ENCODE data around the gene FAM32A. TPM values are rescaled to one million over a fixed set of nuclear protein-coding genes. Genes with fewer than 3 reads are reported as not detected.

The FAM32A gene
- polyA plus RNA-seq, 1 experiment = 156 TPM

GRCh38 chr19:16188521-16188920 lies 3.3 kb downstream of the FAM32A start:
- Histone ChIP-seq H3K36me3 (ENCODE audit: control insufficient read depth, insufficient read depth, low read length) (peaks cover 18% of the 10 kb centered on the region), H3K27me3 (ENCODE audit: control insufficient read depth, insufficient read depth, low read length) (no peaks in the 10 kb centered on the region), H3K4me3 (ENCODE audit: low read depth, low read length) (no peak overlapping the region)
- DNase-seq (ENCODE audit: low read depth) = no peak
- ChIA-PET POLR2A (interaction anchor here (0.6 kb wide), 1 partner anchor 9 kb away, joined by 3 read pairs; the partner anchor contains the start of gene AP1M1), CTCF (interaction anchor here (5.3 kb wide), 1 partner anchor 147 kb away, joined by 48 read pairs; no protein-coding TSS in a partner anchor)
- no peak for TF ChIP-seq CTCF (IDR thresholded peaks at IDR 0.05; ENCODE audit: insufficient read depth, low read depth, low read length)

GRCh38 chr19:16190198-16190597 lies 5.0 kb downstream of the FAM32A start:
- POLR2A ChIA-PET = no interaction called here

GRCh38 chr19:16190736-16191135 lies 5.5 kb downstream of the FAM32A start:
- no peak for DNase-seq (ENCODE audit: low read depth)
- no peak for TF ChIP-seq CTCF (IDR thresholded peaks at IDR 0.05; ENCODE audit: insufficient read depth, low read depth, low read length)
- Histone ChIP-seq H3K4me3 (ENCODE audit: low read depth, low read length) (no peak overlapping the region), H3K27me3 (ENCODE audit: control insufficient read depth, insufficient read depth, low read length) (no peaks in the 10 kb centered on the region), H3K36me3 (ENCODE audit: control insufficient read depth, insufficient read depth, low read length) (peaks cover 18% of the 10 kb centered on the region)
- POLR2A ChIA-PET = no interaction called here
- CTCF ChIA-PET = no interaction called here

More at GRCh38 chr19:16190198-16190597, 5.0 kb downstream of the FAM32A start:
- Histone ChIP-seq H3K27me3 (ENCODE audit: control insufficient read depth, insufficient read depth, low read length) (no peaks in the 10 kb centered on the region), H3K36me3 (ENCODE audit: control insufficient read depth, insufficient read depth, low read length) (peaks cover 18% of the 10 kb centered on the region), H3K4me3 (ENCODE audit: low read depth, low read length) (no peak overlapping the region)
- CTCF ChIA-PET = interaction anchor here (1.4 kb wide), 1 partner anchor 9 kb away, joined by 4 read pairs; no protein-coding TSS in a partner anchor
- DNase-seq (ENCODE audit: low read depth) = no peak
- no peak for TF ChIP-seq CTCF (IDR thresholded peaks at IDR 0.05; ENCODE audit: insufficient read depth, low read depth, low read length)

GRCh38 chr19:16191216-16191908 lies 6.2 kb downstream of the FAM32A start:
- H3K36me3 ChIP-seq (ENCODE audit: control insufficient read depth, insufficient read depth, low read length) = peaks cover 18% of the 10 kb centered on the region
- CTCF ChIA-PET = no interaction called here
- POLR2A ChIA-PET = no interaction called here
- H3K4me3 ChIP-seq (ENCODE audit: low read depth, low read length) = no peak overlapping the region
- no peaks in the 10 kb centered on the region for H3K27me3 ChIP-seq (ENCODE audit: control insufficient read depth, insufficient read depth, low read length)
- DNase-seq (ENCODE audit: low read depth) = no peak
- TF ChIP-seq CTCF (IDR thresholded peaks at IDR 0.05; ENCODE audit: insufficient read depth, low read depth, low read length) = no peak

- Histone ChIP-seq H3K36me3 (ENCODE audit: control insufficient read depth, insufficient read depth, low read length) (peaks cover 18% of the 10 kb centered on the region), H3K27me3 (ENCODE audit: control insufficient read depth, insufficient read depth, low read length) (no peaks in the 10 kb centered on the region), H3K4me3 (ENCODE audit: low read depth, low read length) (no peak overlapping the region)
- POLR2A ChIA-PET = no interaction called here
- no peak for TF ChIP-seq CTCF (IDR thresholded peaks at IDR 0.05; ENCODE audit: insufficient read depth, low read depth, low read length)
- CTCF ChIA-PET = interaction anchor here (2.5 kb wide), 1 partner anchor 152 kb away, joined by 11 read pairs; no protein-coding TSS in a partner anchor
- no peak for DNase-seq (ENCODE audit: low read depth)
These were observed 8.3 kb downstream of the FAM32A start for GRCh38 chr19:16193466-16193865.

Measured in BJ (cell line).